Hepatocyte (in vitro differentiated cells): ENCODE results near the gene DAB2IP.

Experiments used
- CTCF ChIP-seq: fragments of 200-600 bp; sonication (generic); IDR thresholded peaks from 2 replicates; pipeline ENCODE4 v1.5.1; 2016; ENCODE audit warnings: antibody characterized with exemption, mild to moderate bottlenecking; ENCODE audit not compliant: poor library complexity
- EZH2 ChIP-seq: fragments of 200-600 bp; sonication (generic); IDR thresholded peaks from 2 replicates; pipeline ENCODE4 v1.6.1; 2016; ENCODE audit warnings: antibody characterized with exemption, mild to moderate bottlenecking, borderline replicate concordance

DNA sequence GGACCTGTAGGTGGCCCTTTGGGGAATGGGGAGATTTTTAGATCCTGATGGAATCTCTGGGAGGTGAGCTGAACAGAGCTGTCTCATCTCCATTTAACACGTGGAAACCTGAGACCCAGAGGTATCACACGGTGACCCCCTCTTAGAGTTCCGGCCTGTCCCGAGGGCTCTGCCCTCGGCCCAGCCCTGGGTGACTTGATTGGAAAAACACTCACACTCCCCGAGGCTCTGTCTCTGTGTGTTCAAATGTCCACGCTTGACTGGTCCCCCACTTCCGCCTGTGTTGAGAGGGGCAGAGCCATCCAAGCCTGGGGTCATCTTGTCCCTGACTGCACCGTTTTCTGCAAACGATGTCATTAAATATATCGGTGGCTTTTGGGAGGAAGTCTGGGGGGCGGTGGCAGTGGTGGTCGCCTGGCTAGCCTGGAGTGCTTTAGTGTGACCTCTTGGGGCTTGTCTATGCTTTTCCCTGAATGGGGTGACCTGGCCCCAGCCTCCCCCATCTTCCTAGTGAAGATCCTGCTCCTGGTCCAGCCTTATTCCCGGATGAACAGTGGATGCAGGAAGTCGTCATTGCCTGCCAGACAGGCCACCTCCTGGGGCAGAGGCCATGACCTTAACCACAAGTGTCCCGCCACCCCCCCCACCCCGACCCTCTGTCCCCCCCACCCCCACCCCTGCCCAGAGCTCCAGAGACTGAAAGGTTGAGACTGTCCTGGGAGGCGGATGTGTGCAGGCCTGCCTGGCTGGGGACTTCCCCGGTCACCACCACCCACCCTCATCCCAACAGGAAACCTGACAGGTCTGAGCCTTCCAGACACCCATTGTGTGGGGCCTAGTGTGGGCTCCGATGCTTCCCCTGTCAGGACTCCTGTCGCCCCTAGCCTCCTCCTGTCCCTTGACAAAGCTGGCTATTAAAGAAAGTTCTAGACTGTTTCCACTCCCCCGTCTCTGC, 5.3 kb upstream of the DAB2IP start:
- TF ChIP-seq CTCF (no peak), EZH2 (no peak)
